HG02970 (cell line): ENCODE results near the gene MED15.

ENCODE experiments used
- ATAC-seq: cut with Tn5 transposase; IDR thresholded peaks from one replicate; pipeline ENCODE4 v1.9.1; 2021; ENCODE audit warnings: mild to moderate bottlenecking, moderate library complexity, moderate number of reproducible peaks; ENCODE audit not compliant: unreplicated experiment, low FRiP score

Gene MED15

GRCh38 chr22:20549232-20549841 lies 41.9 kb downstream of the MED15 start:
- ATAC-seq, result no peak

GRCh38 chr22:20550057-20550817 lies 42.8 kb downstream of the MED15 start:
- no peak for ATAC-seq

- ATAC-seq, result no peak
These were observed 43.7 kb downstream of the MED15 start for GRCh38 chr22:20550851-20551744.

GRCh38 chr22:20551805-20552442 lies 44.5 kb downstream of the MED15 start:
- no peak for ATAC-seq

GRCh38 chr22:20552443-20553401 lies 45.3 kb downstream of the MED15 start:
- no peak for ATAC-seq

- no peak for ATAC-seq
These were observed 46.7 kb downstream of the MED15 start for GRCh38 chr22:20553947-20554741.

- no peak for ATAC-seq
These were observed 47.4 kb downstream of the MED15 start for GRCh38 chr22:20554824-20555223.

GRCh38 chr22:20558534-20558933 lies 51.1 kb downstream of the MED15 start:
- ATAC-seq, result no peak

- ATAC-seq, result no peak
These were observed 51.9 kb downstream of the MED15 start for GRCh38 chr22:20559174-20559760.

- ATAC-seq, result no peak
These were observed 53.3 kb downstream of the MED15 start for GRCh38 chr22:20560716-20561115.

- ATAC-seq, result no peak
These were observed 54.5 kb downstream of the MED15 start for GRCh38 chr22:20561882-20562281.

GRCh38 chr22:20562607-20563465 lies 55.4 kb downstream of the MED15 start:
- ATAC-seq, result no peak

GRCh38 chr22:20563466-20563906 lies 56.1 kb downstream of the MED15 start:
- ATAC-seq, result no peak

- no peak for ATAC-seq
These were observed 56.5 kb downstream of the MED15 start for GRCh38 chr22:20563941-20564371.

GRCh38 chr22:20565079-20565734 lies 57.8 kb downstream of the MED15 start:
- no peak for ATAC-seq

- no peak for ATAC-seq
These were observed 58.4 kb downstream of the MED15 start for GRCh38 chr22:20565761-20566160.
